Stimulated activated CD4-positive, alpha-beta T cell treated with anti-CD3 and anti-CD28 coated beads, Interleukin-12 subunit alpha, Interleukin-12 subunit beta, amount 100 ng/mL, for 48 hours (primary cell): ENCODE measurements around the gene TEAD1.

ENCODE experiments used
- DNase-seq, 3 donors: peaks; one replicate each; pipeline ENCODE4 v3.0.0-alpha.2; 2020; ENCODE audit warnings: low read depth in 2 of 3, low spot score in 1 of 3

The TEAD1 gene

GRCh38 chr11:12786450-12786849 is 112.2 kb downstream of the TEAD1 start:
- DNase-seq = no peak

DNA sequence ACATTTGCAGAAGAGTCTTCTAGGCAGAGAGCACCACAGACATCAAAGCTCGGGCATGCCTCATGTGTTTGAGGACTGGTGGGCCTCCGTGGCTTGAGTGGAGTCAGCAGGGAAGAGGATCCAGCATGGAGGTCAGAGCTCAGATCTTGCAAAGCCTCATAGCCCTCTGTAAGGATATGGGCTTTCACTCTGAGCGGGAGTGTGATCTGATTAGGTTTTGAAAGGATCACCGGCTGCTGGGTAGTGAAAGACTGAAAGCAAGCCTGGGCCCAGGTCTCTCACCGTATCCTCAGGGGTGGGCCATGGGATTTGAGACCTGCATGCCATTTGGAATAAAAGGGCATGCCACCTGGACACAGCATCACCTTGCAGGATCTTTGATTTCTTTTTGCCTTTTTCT is 112.7 kb downstream of the TEAD1 start:
- DNase-seq = no peak

DNA sequence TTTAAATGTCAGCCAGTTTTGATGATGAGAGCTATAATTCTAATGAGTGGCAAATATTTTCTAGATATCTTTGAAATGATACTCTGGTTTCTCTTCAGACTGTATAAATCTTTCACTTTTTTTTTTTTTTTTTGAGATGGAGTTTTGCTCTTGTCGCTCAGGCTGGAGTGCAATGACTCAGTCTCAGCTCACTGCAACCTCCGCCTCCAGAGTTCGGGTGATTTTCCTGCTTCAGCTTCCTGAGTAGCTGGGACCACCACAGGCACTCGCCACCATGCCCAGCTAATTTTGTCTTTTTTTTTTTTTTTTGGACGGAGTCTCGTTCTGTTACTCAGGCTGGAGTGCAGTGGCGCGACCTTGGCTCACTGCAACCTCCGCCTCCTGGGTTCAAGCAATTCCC is 113.6 kb downstream of the TEAD1 start:
- DNase-seq = no peak

DNA sequence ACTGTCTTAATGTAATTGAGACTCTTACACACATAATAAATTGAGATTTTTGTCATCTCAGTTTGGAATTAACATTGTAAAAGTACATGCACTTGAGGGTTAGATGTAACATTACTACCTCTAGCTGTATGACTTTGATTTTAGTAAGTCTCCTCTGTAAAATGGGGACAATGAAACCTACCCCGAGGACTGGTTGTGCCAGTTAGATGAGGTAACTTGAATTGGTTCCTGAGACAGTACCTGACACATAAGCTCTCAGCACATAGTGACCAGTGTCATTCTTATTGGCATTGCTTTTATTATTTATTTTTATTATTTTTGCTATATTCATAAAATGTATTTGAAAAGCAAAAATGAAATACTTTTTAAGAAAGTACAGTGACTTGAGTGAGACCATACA is 114.8 kb downstream of the TEAD1 start:
- no peak for DNase-seq

GRCh38 chr11:12789596-12790215 is 115.5 kb downstream of the TEAD1 start:
- DNase-seq = no peak

DNA sequence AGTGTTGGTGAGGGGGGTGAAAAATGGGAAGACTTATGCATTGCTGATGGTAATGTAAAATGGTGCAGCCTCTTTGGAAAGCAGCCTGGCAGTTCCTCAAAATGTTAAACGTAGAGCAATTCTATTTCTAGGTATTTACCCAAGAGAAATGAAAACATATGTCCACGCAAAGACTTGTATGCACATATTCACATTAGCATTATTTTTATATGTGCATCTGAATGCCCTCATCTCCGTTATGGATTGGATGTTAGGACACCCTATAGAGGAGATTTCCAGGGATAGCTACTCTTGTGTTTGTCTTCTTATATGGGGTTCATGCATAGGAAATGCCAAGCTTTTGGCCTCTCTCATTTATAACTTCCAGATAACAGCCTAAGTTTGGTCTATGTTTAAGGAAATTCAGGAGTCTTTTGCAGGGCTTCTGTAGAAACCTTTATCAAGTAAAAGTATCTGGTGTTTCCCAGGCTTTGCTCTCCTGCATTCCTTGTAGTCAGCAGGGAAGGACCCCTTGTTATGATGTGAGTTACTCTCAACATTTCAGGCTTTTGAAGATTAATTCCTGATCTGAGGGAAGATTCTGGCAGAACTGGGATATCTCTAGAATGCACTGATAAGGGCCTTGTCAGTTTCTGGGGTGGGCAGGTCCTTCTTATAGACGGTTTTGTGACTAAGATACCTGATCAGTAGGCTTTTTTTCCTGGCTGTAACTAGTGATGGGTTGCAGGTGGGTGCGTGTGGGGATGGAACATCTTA is 116.8 kb downstream of the TEAD1 start:
- no peak for DNase-seq

GRCh38 chr11:12792018-12792417 is 117.8 kb downstream of the TEAD1 start:
- no peak for DNase-seq

DNA sequence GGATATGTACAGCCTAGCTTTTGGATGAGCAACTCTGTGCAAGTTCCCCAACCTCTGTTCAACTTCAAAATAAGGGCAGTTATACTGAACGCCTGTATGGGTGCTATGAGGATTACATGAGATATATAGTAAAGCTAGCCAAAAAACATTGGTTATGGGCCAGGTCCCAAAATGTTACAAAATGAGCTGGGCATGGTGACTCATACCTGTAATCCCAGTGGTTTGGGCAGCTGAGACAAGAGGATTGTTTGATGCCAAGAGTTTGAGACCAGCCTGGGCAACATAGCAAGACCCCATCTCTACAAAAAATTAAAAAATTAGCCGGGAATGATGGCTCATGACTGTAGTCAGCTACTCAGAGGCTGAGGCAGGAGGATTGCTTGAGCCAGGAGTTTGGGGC is 118.4 kb downstream of the TEAD1 start:
- no peak for DNase-seq

GRCh38 chr11:12793065-12793464 is 118.8 kb downstream of the TEAD1 start:
- no peak for DNase-seq

DNA sequence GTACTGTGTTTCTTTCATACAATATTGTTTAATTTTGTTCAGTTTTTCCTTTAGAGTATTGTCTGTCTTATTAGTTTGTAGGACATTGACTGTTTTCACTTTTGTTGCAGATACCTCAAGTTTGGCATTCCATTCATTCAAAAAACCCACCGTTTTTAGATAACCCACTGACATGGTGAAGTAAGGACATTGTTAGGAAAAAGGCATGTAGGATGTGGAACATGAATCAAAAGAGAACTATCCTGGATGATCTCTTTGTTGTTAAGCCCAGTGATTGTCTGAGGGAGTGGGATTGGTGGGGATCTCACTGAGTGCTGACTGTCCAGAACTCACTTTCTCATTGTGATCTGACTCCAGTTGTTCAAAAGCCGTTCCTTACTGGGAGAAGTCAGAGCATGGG is 119.3 kb downstream of the TEAD1 start:
- DNase-seq = no peak

- DNase-seq = no peak
Measured at GRCh38 chr11:12794576-12795230, 120.5 kb downstream of the TEAD1 start.

DNA sequence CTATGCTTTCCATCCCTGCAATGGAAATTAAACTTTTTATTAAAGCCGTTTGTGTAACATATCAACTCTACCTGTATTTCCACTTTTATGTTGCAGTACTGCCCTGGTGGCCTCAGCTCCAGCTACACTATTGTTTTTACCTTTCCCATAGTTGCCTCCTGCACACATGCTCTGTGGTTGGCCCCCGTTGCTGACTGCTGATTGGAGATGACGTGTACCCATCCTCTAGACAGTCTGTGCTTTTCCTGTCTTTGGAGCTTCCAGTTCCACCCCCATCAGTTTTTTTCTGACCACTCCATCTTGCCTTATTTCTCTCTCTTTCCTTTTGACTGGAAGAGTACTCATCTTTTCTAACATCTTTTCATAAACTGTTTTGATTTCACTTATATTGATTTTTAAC is 123.8 kb downstream of the TEAD1 start:
- DNase-seq = no peak

GRCh38 chr11:12798609-12799011 is 124.4 kb downstream of the TEAD1 start:
- no peak for DNase-seq

GRCh38 chr11:12799334-12799835 is 125.2 kb downstream of the TEAD1 start:
- no peak for DNase-seq

DNA sequence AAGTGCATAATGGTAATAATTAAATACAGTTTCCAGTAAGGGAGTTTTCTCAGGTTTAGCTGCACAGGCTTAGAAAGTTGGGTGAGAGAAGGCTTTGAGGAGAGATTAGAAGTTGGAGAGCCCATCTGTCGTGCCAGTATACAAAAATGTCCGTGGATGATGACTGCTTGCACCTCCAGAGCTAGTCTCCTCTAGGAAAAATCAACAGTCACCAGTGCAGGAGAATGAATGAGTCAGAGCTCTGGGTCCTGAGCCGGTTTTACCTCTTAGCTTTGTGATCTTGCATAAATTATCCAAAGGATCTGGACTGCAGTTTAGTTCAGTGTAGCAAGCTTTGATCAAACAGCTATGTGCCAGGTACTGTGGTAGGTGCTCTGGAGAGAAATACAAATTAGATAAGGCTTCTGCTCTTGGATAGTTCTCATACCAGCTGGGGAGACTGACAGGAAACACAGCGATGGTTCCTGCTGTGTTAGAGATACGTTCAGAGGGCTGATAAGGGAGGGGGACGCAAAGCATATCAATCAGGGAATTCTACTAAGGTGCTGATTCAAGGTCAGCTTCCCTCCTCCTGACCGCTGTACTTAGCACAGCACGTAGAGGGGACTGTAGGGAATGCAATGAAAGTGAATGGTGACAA is 125.9 kb downstream of the TEAD1 start:
- DNase-seq = no peak

DNA sequence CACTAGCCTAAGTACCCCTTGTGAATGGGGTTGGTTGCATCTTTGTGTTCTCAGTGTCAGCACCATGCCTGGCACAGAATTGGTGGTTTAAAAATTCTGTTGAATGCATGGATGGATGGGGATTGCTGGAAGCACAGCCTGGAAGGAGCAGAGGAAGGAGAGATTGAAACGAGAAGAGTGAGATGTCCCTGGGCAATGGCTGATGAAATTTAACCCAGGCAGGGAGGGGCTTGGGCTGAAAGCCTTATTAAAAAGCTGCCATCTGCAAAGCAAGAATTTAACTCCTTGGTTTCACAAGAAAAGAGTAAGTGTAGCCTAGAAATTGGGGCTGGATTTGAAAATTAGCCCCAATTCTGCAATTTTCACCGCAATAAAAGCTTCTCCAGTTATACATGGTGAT is 126.7 kb downstream of the TEAD1 start:
- no peak for DNase-seq

GRCh38 chr11:12801976-12802375 is 127.8 kb downstream of the TEAD1 start:
- DNase-seq = no peak

GRCh38 chr11:12802418-12803085 is 128.3 kb downstream of the TEAD1 start:
- DNase-seq = no peak

GRCh38 chr11:12803086-12803826 is 129.0 kb downstream of the TEAD1 start:
- DNase-seq = no peak

DNA sequence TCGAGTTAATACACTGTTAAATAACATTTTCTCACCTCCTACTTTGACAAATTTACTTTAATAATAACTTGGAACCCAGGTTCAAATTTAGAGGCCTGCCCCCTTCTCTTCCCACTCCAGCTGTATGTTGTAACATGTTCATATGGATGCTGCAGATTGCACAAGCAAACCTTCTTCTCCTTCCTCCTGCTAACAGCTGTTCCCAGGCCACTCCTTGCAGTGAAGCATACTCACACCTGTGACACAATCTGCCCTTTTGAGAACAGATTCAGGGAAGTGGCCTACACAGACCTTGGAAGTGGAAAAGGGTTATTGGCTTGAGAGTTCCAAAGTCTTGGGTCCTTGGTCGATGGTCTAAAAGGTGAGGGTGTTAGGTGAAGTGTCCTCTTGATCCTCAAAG is 131.9 kb downstream of the TEAD1 start:
- no peak for DNase-seq

DNA sequence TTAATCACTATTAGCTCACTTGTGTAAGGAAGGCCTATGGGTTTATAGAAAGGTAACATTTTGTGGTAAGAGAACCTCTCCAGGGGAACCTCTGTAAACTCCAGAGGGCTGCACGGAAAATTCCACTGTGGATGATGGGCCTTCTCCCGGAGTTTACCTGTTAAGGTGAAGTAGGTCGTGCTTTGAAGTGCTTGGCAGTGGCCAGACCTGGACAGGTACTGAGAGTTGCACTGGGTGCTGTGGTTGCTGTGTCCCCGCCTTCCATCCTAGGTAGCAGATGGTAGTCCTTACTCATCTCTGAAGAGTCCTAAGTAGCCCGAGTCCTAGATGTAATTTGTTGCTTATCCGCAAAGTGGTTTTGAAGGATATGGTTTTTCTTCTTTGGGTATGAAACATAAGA is 133.4 kb downstream of the TEAD1 start:
- no peak for DNase-seq
